Esophagus mucosa (tissue), 1 donor: Measurements from ENCODE around the gene SLC6A11. TPM values are rescaled to one million over a fixed set of nuclear protein-coding genes. Genes with fewer than 3 reads are reported as not detected.

Experiments
- ATAC-seq: fragments of 200-7000 bp; cut with Tn5 transposase; one replicate; pipeline ENCODE4 v1.9.1; 2020
- total RNA-seq: library from RNA; stranded (reverse); gene quantifications from one replicate; pipeline ENCODE4 v1.2.4, GENCODE V29; 2023
- donor health status: DM: yes; HTN: yes; CAD: no.

Gene SLC6A11
- total RNA-seq, 1 donor from 2014 or later = 7.8 TPM

DNA sequence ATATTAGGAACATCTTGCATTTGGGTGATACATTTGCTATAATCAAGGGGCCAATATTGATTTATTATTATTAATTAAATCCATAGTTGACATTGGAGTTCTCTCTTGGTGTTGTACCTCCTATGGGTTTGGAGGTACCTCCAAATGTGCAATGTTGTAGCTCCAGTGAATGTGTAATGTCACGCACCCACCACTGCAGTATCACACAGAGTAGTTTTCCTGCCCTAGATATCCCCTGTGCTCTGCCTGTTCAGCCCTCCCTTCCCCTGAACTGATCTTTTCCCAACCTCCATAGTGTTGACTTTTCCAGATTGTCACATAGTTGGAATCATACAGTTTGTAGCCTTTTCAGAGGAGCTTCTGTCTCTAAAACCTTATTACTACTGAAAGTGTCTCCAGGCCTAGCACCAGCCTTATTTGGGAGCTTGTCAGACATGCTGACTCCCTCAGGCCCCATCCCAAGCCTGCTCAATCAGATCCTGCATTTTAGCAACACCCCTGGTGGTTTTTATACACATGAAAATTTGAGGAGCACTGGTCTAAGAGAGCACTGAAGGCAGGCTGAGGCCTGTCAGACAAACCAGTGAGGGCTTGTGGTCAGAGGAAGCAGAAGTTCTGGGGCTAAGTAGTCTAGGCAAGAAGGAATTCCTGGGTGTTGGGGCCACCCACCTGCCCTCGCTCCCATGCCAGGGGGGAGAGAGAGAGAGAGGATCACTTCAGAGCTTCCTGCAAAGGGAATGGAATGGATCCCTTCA is 73.4 kb downstream of the SLC6A11 start:
- ATAC-seq = no peak

- ATAC-seq = no peak
These were observed 74.6 kb downstream of the SLC6A11 start for GRCh38 chr3:10890665-10891064.

- ATAC-seq = no peak
These were observed 76.6 kb downstream of the SLC6A11 start for GRCh38 chr3:10892622-10893021.

GRCh38 chr3:10901296-10901945 is 85.4 kb downstream of the SLC6A11 start:
- ATAC-seq = no peak

GRCh38 chr3:10907262-10907661 is 91.2 kb downstream of the SLC6A11 start:
- no peak for ATAC-seq

GRCh38 chr3:10910367-10910766 is 94.3 kb downstream of the SLC6A11 start:
- ATAC-seq = no peak

- no peak for ATAC-seq
These were observed 95.4 kb downstream of the SLC6A11 start for GRCh38 chr3:10911350-10912002.

- ATAC-seq = no peak
These were observed 96.8 kb downstream of the SLC6A11 start for GRCh38 chr3:10912786-10913185.

GRCh38 chr3:10915376-10915775 is 99.3 kb downstream of the SLC6A11 start:
- no peak for ATAC-seq

DNA sequence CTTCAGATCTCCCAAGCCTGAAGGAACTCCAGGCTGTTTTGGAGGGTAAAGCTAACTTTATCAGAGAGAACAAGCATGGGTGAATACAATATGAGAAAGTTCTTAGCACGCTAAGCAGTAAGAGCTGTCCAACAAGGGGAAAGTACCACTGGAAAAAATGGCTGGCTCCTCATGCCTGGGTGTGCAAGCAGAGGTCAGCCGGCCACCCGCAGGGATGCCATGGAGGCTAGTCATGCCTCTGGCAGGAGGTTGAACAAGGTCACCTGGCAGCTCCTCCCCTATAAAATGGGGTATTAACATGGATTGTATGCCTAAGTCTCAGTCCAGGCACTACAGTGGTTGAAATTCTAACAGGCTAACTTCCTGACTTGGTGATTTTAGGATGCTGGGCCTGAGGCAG is 101.1 kb downstream of the SLC6A11 start:
- ATAC-seq = no peak

GRCh38 chr3:10918011-10918410 is 102.0 kb downstream of the SLC6A11 start:
- no peak for ATAC-seq

DNA sequence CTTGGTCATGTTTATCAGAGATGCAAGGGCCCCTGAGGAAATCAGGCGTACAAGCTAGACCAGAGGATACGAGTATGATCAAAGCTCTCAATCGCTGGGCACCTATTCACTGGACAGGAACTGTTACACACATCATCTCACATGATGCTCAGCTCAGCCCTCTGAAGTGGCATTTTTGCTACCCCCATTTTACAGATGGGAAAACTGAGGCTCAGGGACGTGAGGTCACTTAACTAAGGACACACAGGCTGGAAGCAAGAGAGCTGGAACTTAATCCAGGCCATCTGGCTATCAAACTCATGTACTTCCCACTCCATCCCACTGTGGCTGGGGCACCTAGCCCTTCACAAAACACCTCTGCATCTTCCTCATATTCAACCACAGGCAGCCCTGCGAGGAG is 103.6 kb downstream of the SLC6A11 start:
- no peak for ATAC-seq

DNA sequence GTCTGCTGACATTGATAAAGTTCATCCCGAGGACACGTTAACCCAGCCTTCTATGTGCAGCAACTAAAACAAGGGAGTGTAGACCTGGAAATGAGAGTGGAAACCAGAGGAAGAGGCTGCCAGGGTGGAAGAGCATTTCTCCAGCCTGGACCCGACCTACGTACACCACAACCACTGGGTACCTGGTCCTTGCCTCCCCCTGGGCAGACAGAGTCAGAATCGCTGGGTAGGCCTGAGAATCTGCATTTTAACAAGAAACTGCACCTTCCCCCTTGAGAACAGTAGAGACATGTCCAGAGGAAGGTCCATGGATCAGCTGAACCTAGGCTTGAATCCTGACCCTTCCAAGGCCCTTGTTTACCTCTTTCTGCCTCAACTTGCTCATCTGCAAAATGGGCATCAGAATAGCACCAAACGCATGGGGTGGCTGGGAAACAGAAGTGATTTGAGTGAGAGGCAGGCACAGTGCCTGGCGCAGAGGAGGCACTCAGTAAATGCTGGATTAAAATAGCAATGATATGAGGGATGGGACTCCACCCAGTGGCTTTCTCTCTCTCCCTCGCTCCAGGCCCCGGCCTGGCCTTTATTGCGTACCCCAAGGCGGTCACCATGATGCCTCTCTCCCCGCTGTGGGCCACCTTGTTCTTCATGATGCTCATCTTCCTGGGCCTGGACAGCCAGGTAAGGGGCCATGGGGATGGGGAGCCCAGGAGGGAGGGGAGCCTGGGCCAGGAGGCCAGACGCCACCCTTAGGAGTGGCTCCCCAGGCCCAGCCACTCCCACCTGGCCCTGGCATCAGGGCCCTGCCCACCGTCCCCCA is 109.6 kb downstream of the SLC6A11 start:
- peak; percentile 29 for ATAC-seq

- peak; percentile 42 for ATAC-seq
These were observed 110.3 kb downstream of the SLC6A11 start for GRCh38 chr3:10926256-10926810.

GRCh38 chr3:10926811-10927521 is 110.9 kb downstream of the SLC6A11 start:
- peak; percentile 87 for ATAC-seq

DNA sequence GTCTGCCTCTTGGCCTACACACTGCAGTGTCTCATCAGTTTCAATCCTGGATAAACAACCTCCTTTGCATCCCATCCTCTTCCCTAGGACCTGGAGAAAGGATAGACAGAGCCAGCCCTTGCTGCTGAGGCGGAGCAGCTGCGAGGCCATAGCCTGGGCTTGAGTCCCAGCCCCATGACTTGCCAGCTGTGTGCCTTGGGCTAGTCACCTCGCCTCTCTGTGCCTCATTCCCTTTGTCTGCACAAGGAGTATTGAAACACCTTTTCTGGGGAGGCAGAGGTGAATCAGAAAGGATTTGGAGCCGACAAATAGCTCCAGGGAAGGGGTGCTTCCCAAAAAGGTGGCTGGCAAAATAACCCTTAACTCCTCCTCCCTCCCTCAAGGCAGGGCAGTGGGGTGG is 111.5 kb downstream of the SLC6A11 start:
- peak; percentile 87 for ATAC-seq

DNA sequence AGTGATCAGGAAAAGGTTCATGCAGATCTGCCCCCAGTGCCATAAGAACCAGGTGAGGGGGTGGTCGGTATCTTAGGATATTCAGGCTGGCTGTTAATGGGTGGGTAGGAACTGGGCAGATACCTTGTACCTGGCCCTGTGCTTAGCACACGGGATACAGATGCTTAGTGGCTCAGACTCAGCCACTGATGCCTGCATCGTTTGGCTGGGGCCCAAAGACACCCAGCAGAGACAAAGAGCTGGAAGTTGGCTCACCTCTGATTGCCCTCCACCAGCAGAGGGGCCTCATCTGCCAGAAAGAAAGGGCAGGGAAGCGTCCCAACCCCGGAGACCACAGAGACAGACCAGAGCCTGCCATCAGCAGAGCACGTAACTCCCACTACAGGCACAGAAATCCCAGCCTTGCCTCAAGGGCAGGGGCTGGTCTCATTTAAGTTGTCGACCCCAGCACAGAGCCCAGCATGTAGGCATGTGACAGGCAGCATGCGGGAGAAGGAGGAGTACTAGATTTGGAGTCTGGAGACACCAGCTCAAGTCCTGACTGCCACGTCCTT is 112.5 kb downstream of the SLC6A11 start:
- peak; percentile 9 for ATAC-seq

- no peak for ATAC-seq
These were observed 113.0 kb downstream of the SLC6A11 start for GRCh38 chr3:10928961-10929471.

DNA sequence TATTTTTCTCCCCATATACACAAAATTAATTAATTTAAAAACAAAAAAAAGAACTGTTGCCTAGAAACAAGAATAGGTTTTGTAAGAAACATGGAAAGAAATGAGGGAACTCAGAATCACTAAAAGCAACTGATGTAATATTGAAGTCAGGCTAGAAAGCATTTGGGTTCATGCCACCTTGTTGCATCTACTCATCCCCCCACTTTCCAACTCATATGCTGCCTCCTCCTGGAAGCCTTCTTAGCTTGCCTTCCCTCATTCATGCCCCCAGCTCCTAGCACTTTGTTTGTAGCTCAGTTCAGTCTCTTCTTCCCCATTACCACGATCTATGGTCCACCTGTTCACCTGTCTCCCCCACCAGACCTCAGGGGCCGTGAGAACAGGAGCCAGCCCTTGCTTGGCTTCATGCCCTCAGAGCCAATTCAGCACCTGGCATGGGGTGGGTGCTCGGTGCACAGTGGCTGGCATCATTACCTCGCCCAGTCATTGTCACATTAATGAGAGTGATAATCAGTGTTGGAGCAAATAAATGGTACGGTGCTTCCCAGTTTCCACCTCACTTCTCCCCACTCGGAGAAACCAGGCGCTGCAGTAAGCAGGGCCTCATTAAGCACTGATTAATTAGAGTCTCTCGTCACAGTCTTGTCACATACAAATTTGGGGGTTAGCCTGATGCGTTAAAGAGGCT is 114.1 kb downstream of the SLC6A11 start:
- ATAC-seq = no peak

DNA sequence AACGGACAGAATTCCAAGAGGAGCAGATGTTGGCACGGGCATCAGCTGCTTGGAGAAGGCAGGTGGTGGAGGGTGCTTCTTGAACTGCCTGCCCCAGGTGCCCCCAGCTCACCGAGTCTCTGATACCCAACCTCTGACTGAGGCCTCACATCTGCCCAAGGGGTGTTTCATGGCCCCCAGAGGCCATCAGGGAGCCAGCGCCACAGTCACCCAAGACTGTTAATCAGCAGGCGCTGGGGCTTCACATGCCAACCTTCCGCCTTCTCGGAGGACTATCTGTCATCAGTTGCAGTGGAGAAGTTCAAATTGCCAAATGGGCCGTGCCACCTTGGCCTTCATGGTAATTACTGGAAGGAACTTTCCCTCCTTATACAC is 114.6 kb downstream of the SLC6A11 start:
- no peak for ATAC-seq

- ATAC-seq = no peak
These were observed 116.6 kb downstream of the SLC6A11 start for GRCh38 chr3:10932596-10932995.
